ENCODE results near the gene NIPAL1.

GRCh38 chr4:48085821-48086589 lies 69.4 kb downstream of the NIPAL1 start:
- no peak for TF ChIP-seq POLR2A (IDR thresholded peaks at IDR 0.05)
- TF ChIP-seq CTCF (IDR thresholded peaks at IDR 0.05): no peak
